Measurements from ENCODE around the gene CPAMD8. TPM values are rescaled to one million over a fixed set of nuclear protein-coding genes. Genes with fewer than 3 reads are reported as not detected.

CPAMD8 gene
- total RNA-seq, 1 donor from 2014 or later: 14.1 TPM

Other genes starting within 250 kb of the CPAMD8 start
- 21.9 TPM for gene SIN3B, start 197.4 kb downstream of the CPAMD8 start, total RNA-seq
- 0.16 TPM for gene F2RL3, start 137.8 kb downstream of the CPAMD8 start, total RNA-seq
- 4.5 TPM for gene HAUS8, start 48.6 kb upstream of the CPAMD8 start, total RNA-seq
- 32.4 TPM for gene MYO9B, start 49.0 kb upstream of the CPAMD8 start, total RNA-seq
- 30.7 TPM for gene USE1, start 188.5 kb upstream of the CPAMD8 start, total RNA-seq
- 22.4 TPM for gene OCEL1, start 199.4 kb upstream of the CPAMD8 start, total RNA-seq
- 77.3 TPM for gene NR2F6, start 219.1 kb upstream of the CPAMD8 start, total RNA-seq
- gene USHBP1, start 237.9 kb upstream of the CPAMD8 start, total RNA-seq: 7.9 TPM
- gene BABAM1, start 240.6 kb upstream of the CPAMD8 start, total RNA-seq: 77.9 TPM